NCI-H2196 treated with DMSO at 0.1 percent for 48 hours (cell line): Measurements from ENCODE around the gene DGKI.

Experiments
- DNase-seq: peaks from one replicate; lab custom pipeline; 2025; ENCODE audit not compliant: unreplicated experiment; lab: John Stamatoyannopoulos, UW

Gene DGKI

GRCh38 chr7:137658190-137658900, 188.4 kb downstream of the DGKI start:
- DNase-seq = no peak

- no peak for DNase-seq
These were observed 189.1 kb downstream of the DGKI start for GRCh38 chr7:137657476-137658189.

- DNase-seq = no peak
These were observed 189.9 kb downstream of the DGKI start for GRCh38 chr7:137656850-137657232.

- peak; percentile 28 for DNase-seq
These were observed 190.4 kb downstream of the DGKI start for GRCh38 chr7:137656227-137656849.

- DNase-seq = no peak
These were observed 191.0 kb downstream of the DGKI start for GRCh38 chr7:137655804-137656203.

- no peak for DNase-seq
These were observed 194.1 kb downstream of the DGKI start for GRCh38 chr7:137652721-137653120.

- DNase-seq = no peak
These were observed 198.7 kb downstream of the DGKI start for GRCh38 chr7:137647905-137648565.

GRCh38 chr7:137642472-137642871, 204.3 kb downstream of the DGKI start:
- no peak for DNase-seq

- no peak for DNase-seq
These were observed 204.7 kb downstream of the DGKI start for GRCh38 chr7:137642031-137642430.

- DNase-seq = no peak
These were observed 210.4 kb downstream of the DGKI start for GRCh38 chr7:137636376-137636775.

GRCh38 chr7:137635874-137636273, 210.9 kb downstream of the DGKI start:
- DNase-seq = no peak

GRCh38 chr7:137635132-137635531, 211.6 kb downstream of the DGKI start:
- DNase-seq = no peak

GRCh38 chr7:137634356-137634755, 212.4 kb downstream of the DGKI start:
- no peak for DNase-seq

GRCh38 chr7:137633133-137633532, 213.6 kb downstream of the DGKI start:
- DNase-seq = no peak

- no peak for DNase-seq
These were observed 218.6 kb downstream of the DGKI start for GRCh38 chr7:137628216-137628615.

- no peak for DNase-seq
These were observed 220.2 kb downstream of the DGKI start for GRCh38 chr7:137626469-137627067.

GRCh38 chr7:137625197-137625596, 221.6 kb downstream of the DGKI start:
- no peak for DNase-seq

- DNase-seq = no peak
These were observed 227.6 kb downstream of the DGKI start for GRCh38 chr7:137619181-137619580.

GRCh38 chr7:137618748-137619147, 228.0 kb downstream of the DGKI start:
- no peak for DNase-seq

GRCh38 chr7:137613006-137613525, 233.7 kb downstream of the DGKI start:
- DNase-seq = no peak

GRCh38 chr7:137611606-137612005, 235.2 kb downstream of the DGKI start:
- DNase-seq = no peak
